PC-9 (cell line): ENCODE results near the gene NPIPA2. TPM values are rescaled to one million over a fixed set of nuclear protein-coding genes. Genes with fewer than 3 reads are reported as not detected.
"Not testable (repeated sequence)": the region's sequence is repeated elsewhere in the genome, so short reads cannot be mapped to it uniquely, and the experiment has no call there.

ENCODE experiments used
- BruUV-seq: library from RNA; stranded (reverse); fragments of 400-500 nt; replicated peaks from 2 replicates; lab custom pipeline; 2021; lab: Mats Ljungman, UMichigan
- CTCF ChIA-PET: fragments of 300-600 bp; sonication (Branson Sonifier 250); formaldehyde crosslinking; loops from one replicate; lab custom pipeline; 2022; ENCODE audit warnings: antibody characterized with exemption; lab: Charles Lee
- POLR2A ChIA-PET: fragments of 300-600 bp; sonication (Branson Sonifier 250); formaldehyde crosslinking; loops from one replicate; lab custom pipeline; 2022; ENCODE audit warnings: antibody characterized with exemption; ENCODE audit not compliant: unreplicated experiment; lab: Charles Lee
- DNase-seq, 2 experiments: peaks; one replicate each; pipeline versions ENCODE4 v3.0.0 to v3.0.0-alpha.2; 2015 to 2022; ENCODE audit warnings: mixed read lengths in 1 of 2
- H2AFZ ChIP-seq: fragments of 200-600 bp; sonication (generic); 2 replicates; pipeline ENCODE4 v1.8.1; 2017; ENCODE audit warnings: antibody characterized with exemption
- H3F3A ChIP-seq: fragments of 200-600 bp; sonication (generic); 2 replicates; pipeline ENCODE4 v1.8.1; 2017; ENCODE audit warnings: antibody characterized with exemption, mild to moderate bottlenecking, low read depth; ENCODE audit not compliant: insufficient read depth
- H3K27ac ChIP-seq: fragments of 200-600 bp; sonication (generic); 2 replicates; pipeline ENCODE4 v1.6.1; 2016; ENCODE audit warnings: mixed run types
- H3K27me3 ChIP-seq: fragments of 200-600 bp; sonication (generic); 2 replicates; pipeline ENCODE4 v1.6.1; 2016; ENCODE audit warnings: low read depth, mixed run types; ENCODE audit not compliant: insufficient read depth
- H3K36me3 ChIP-seq: fragments of 200-600 bp; sonication (generic); 2 replicates; pipeline ENCODE4 v1.6.1; 2016; ENCODE audit warnings: low read depth, mixed run types
- H3K4me1 ChIP-seq: fragments of 200-600 bp; sonication (generic); replicated peaks from 2 replicates; pipeline ENCODE4 v1.6.1; 2016; ENCODE audit warnings: mixed run types; ENCODE audit not compliant: insufficient read depth
- H3K4me2 ChIP-seq: fragments of 200-600 bp; sonication (generic); 2 replicates; pipeline ENCODE4 v1.6.1; 2017; ENCODE audit warnings: mixed run types
- H3K4me3 ChIP-seq: fragments of 200-600 bp; sonication (generic); 2 replicates; pipeline ENCODE4 v1.6.1; 2016; ENCODE audit warnings: mixed run types
- H3K79me2 ChIP-seq: fragments of 200-600 bp; sonication (generic); 2 replicates; pipeline ENCODE4 v1.6.1; 2017; ENCODE audit warnings: low read depth, mixed run types
- H3K9me2 ChIP-seq: fragments of 200-600 bp; sonication (generic); 2 replicates; pipeline ENCODE4 v1.8.1; 2017; ENCODE audit warnings: mild to moderate bottlenecking; ENCODE audit not compliant: insufficient read depth
- H3K9me3 ChIP-seq: fragments of 200-600 bp; sonication (generic); 2 replicates; pipeline ENCODE4 v1.8.1; 2016; ENCODE audit warnings: low read depth; ENCODE audit not compliant: insufficient read depth
- H4K20me1 ChIP-seq: fragments of 200-600 bp; sonication (generic); 2 replicates; pipeline ENCODE4 v1.8.1; 2017; ENCODE audit not compliant: insufficient read depth
- intact Hi-C: fragments of 100-400 bp; cut with micrococcal nuclease; formaldehyde crosslinking; loops from one replicate; pipeline ENCODE4 v1.10.0; 2022; ENCODE audit not compliant: unreplicated experiment
- total RNA-seq: library from RNA; stranded (reverse); gene quantifications from 2 replicates; pipeline ENCODE4 v1.2.3, GENCODE V29; 2021

NPIPA2 gene
- total RNA-seq, 1 experiment from 2014 or later, result 3.0 TPM

DNA sequence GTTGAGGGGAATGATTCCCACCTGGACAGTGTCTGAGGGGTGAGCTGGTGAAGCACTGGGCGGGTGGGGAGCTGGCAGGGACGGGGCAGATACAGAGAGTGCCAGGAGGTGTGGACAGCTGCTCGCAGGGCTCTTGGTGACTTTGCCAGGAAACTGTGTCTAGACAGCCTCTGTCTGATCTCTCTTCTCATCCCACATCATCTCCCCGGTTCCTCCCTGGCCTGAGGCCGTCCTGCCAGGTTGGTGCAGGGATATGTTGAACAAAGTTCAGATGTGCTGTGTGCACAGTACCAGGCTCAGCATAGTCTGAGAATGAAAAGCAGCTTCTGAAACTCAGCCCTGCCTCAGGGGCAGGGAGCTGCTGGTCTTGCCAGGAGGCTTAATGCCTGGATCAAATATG lies 47.2 kb downstream of the NPIPA2 start:
- BruUV-seq, H3K9me3 ChIP-seq, H2AFZ ChIP-seq, H3K4me2 ChIP-seq, H3F3A ChIP-seq, H3K4me1 ChIP-seq, CTCF ChIA-PET, H3K9me2 ChIP-seq, H3K4me3 ChIP-seq, H3K27me3 ChIP-seq, DNase-seq, intact Hi-C loops, H3K79me2 ChIP-seq, POLR2A ChIA-PET, H3K27ac ChIP-seq, H4K20me1 ChIP-seq, H3K36me3 ChIP-seq: not testable (repeated sequence)

DNA sequence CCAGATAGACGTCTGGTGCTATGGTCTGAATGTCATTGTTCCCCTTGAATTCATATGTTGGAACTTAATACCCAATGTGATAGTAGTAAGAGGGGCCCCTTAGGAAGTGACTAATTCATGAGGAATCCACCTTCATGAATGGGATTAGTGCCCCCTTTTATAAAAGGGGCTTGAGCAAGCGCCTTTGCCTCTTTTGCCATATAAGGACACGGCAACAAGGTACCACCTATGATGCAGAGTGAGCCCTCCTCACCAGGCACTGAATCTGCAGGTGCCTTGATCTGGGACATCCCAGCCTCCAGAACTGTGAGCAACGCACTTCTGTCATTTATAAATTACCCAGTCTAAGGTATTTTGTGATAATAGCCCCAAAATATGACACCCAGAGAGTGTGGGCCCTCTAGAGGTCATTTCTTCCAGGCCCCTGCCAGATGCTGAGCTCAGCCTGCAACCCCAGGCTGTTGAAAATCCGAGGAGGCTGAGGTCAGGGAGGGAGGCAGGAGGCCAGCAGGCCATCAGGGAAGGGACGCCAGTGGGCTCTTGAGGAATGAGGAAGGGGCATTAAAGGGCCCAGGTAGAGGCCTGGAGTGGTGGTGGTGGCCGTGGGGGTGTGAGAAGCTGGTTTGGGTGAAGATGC lies 48.1 kb downstream of the NPIPA2 start:
- H2AFZ ChIP-seq, CTCF ChIA-PET, intact Hi-C loops, H3K27me3 ChIP-seq, H3F3A ChIP-seq, H3K79me2 ChIP-seq, H4K20me1 ChIP-seq, DNase-seq, POLR2A ChIA-PET, H3K27ac ChIP-seq, H3K4me1 ChIP-seq, H3K4me3 ChIP-seq, BruUV-seq, H3K9me2 ChIP-seq, H3K9me3 ChIP-seq, H3K4me2 ChIP-seq, H3K36me3 ChIP-seq: not testable (repeated sequence)

DNA sequence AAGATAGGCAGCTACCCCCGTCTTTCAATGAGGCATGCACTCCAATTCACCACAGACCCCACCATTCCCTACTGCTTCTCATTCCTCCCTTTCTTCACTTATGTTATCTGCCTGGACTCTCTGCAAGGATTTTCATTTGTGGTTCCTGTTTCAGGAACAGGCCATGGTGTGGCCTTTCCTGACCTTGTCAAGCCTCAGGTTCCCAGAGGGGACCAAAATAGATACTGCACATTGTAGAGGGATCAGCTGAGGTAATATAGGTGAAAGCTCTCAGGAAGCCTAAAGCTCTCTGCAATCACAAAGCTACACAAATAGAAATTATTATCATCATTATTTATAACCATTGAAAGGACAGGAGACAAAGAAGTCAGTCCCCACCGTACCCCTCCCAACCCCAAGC lies 50.6 kb downstream of the NPIPA2 start:
- POLR2A ChIA-PET, BruUV-seq, H3K27ac ChIP-seq, H3K4me1 ChIP-seq, H3K27me3 ChIP-seq, H2AFZ ChIP-seq, H3K9me3 ChIP-seq, H3K9me2 ChIP-seq, intact Hi-C loops, H4K20me1 ChIP-seq, H3K4me3 ChIP-seq, DNase-seq, H3F3A ChIP-seq, H3K79me2 ChIP-seq, H3K4me2 ChIP-seq, CTCF ChIA-PET, H3K36me3 ChIP-seq: not testable (repeated sequence)

DNA sequence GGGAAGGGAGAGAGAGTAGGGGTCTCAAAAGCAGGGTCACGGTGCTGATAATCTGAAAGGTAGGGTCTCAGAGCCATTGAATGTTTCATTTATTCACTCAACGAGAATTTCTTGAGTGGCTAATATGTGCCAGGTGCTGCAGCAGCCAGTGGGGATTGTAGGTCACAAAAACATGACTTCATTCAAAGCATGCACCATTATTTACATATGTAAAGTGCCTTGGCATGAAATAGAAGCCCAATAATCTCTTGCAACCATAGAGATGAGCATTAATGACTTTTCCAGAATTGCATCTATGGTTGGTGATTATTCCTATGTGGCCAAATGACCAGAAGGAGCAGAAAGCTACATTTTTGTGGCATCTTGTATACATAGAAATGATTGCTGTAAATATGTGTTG lies 55.2 kb downstream of the NPIPA2 start:
- H3K79me2 ChIP-seq, H3K27ac ChIP-seq, H3K9me3 ChIP-seq, POLR2A ChIA-PET, DNase-seq, H3K4me3 ChIP-seq, BruUV-seq, H3K27me3 ChIP-seq, H4K20me1 ChIP-seq, H3K4me1 ChIP-seq, H3F3A ChIP-seq, H3K36me3 ChIP-seq, CTCF ChIA-PET, H3K9me2 ChIP-seq, intact Hi-C loops, H3K4me2 ChIP-seq, H2AFZ ChIP-seq: not testable (repeated sequence)

DNA sequence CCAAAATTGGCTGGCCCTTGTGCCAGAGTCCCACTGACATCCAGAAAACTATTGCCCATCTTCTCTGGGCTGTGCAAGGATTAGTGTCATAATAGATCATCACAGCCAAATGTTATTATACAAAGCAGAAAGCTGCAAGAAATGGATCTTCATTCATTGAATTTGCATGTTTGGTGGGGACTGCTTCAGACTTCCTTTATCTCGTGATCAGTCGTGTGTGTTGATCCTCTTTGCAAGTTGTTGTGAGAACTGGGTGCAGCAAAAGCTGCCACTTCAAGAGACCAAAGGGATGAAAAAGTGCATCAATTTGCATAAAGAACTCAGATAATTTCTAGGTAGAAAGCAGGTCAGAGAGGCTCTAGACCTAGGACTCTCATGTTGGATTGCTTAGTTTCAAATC lies 61.2 kb downstream of the NPIPA2 start:
- POLR2A ChIA-PET, intact Hi-C loops, H2AFZ ChIP-seq, H3K36me3 ChIP-seq, CTCF ChIA-PET, DNase-seq, H3K79me2 ChIP-seq, H3F3A ChIP-seq, BruUV-seq, H3K4me1 ChIP-seq, H3K4me2 ChIP-seq, H3K27me3 ChIP-seq, H4K20me1 ChIP-seq, H3K4me3 ChIP-seq, H3K9me3 ChIP-seq, H3K9me2 ChIP-seq, H3K27ac ChIP-seq: not testable (repeated sequence)

DNA sequence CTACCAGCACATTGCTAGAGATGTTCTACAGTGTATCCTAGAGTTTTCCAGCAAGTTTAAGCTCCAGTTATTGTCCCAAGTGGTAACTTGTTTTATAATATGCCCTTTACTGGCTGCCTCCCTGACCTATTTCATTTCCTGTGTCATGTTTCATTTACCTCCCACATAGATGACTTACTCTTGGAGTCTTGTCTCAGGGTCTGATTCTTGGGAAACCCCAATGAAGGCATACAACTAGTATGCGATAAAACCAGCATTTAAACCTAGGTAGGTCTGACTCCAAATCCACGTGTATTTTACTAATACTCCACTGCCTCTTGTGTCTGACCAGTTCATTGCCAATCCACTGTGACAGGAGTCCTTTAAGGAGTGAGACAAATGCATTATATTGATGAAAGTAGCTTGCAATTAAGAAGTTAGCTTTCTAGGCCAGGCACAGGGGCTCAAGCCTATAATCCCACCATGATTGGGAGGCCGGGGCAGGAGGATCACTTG lies 64.9 kb downstream of the NPIPA2 start:
- H3K4me1 ChIP-seq, H3K79me2 ChIP-seq, H3F3A ChIP-seq, H2AFZ ChIP-seq, H3K27me3 ChIP-seq, intact Hi-C loops, BruUV-seq, H4K20me1 ChIP-seq, H3K27ac ChIP-seq, CTCF ChIA-PET, H3K36me3 ChIP-seq, H3K4me2 ChIP-seq, H3K9me2 ChIP-seq, H3K4me3 ChIP-seq, H3K9me3 ChIP-seq, DNase-seq: not testable (repeated sequence)
- POLR2A ChIA-PET, result interaction anchor here (0.7 kb wide), 1 partner anchor 232 kb away, joined by 3 read pairs; no protein-coding TSS in a partner anchor

DNA sequence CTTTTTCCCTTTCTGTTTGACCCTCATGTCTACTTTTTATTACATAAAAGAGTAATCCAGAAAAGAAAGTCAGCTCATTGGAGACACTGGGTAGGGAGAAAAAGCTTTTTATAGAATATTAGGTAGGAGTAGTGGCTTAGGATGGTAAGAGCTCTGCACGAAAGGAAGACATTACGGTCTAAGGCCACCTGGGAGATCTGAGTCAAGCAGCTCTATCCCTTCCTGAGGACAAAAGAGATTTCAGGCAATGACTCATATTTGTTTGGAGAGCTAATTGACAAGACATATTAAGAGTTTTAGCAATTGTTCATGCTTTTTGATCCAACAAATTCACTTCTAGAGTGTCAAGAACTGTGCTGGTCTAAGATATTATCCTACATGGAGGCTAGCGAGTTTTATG lies 71.6 kb downstream of the NPIPA2 start:
- intact Hi-C loops, H3K4me2 ChIP-seq, H3K9me3 ChIP-seq, H3K27ac ChIP-seq, H2AFZ ChIP-seq, H4K20me1 ChIP-seq, H3K4me1 ChIP-seq, H3K79me2 ChIP-seq, CTCF ChIA-PET, H3K4me3 ChIP-seq, BruUV-seq, POLR2A ChIA-PET, DNase-seq, H3F3A ChIP-seq, H3K9me2 ChIP-seq, H3K27me3 ChIP-seq, H3K36me3 ChIP-seq: not testable (repeated sequence)
